GM20000 (cell line): Measurements from ENCODE around the gene HOXB7.

Source experiments
- DNase-seq: peaks from one replicate; pipeline ENCODE4 v3.0.0; 2012; ENCODE audit warnings: low spot score
- CTCF ChIP-seq: IDR thresholded peaks from 2 replicates; pipeline ENCODE4 v1.5.1; 2012; ENCODE audit warnings: mild to moderate bottlenecking, control low read depth; ENCODE audit errors: extremely low read depth, missing control alignments

The HOXB7 gene

GRCh38 chr17:48597778-48598631 lies 12.8 kb downstream of the HOXB7 start:
- DNase-seq: peak; percentile 76
- no peak for TF ChIP-seq CTCF

- no peak for TF ChIP-seq CTCF
- peak; percentile 43 for DNase-seq
Measured at GRCh38 chr17:48597528-48597777, 13.4 kb downstream of the HOXB7 start.

GRCh38 chr17:48596735-48597527 lies 13.9 kb downstream of the HOXB7 start:
- TF ChIP-seq CTCF: no peak
- DNase-seq: no peak

GRCh38 chr17:48596000-48596734 lies 14.7 kb downstream of the HOXB7 start:
- no peak for DNase-seq
- TF ChIP-seq CTCF: no peak

GRCh38 chr17:48595278-48595999 lies 15.4 kb downstream of the HOXB7 start:
- no peak for DNase-seq
- no peak for TF ChIP-seq CTCF

GRCh38 chr17:48594538-48595277 lies 16.1 kb downstream of the HOXB7 start:
- TF ChIP-seq CTCF: no peak
- DNase-seq: no peak
